ENCODE measurements around the gene CLEC12A.

DNA sequence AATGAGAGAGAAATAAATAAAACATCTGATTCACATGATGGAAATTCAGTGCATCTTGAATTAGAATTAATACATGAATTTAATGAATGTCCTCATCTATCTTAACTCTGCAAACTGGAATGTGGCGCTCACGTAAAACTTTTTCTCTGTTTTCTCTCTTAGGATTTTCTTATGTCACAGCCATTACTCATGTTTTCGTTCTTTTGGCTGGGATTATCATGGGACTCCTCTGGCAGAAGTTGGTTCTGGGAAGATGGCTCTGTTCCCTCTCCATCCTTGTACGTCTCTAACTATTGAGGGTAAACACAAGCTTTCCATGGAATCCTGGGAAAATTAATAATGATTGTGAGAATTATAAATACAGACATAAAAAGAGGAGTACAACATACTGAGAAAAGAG is 44.2 kb downstream of the CLEC12A start:
- TF ChIP-seq, protein P1, sequence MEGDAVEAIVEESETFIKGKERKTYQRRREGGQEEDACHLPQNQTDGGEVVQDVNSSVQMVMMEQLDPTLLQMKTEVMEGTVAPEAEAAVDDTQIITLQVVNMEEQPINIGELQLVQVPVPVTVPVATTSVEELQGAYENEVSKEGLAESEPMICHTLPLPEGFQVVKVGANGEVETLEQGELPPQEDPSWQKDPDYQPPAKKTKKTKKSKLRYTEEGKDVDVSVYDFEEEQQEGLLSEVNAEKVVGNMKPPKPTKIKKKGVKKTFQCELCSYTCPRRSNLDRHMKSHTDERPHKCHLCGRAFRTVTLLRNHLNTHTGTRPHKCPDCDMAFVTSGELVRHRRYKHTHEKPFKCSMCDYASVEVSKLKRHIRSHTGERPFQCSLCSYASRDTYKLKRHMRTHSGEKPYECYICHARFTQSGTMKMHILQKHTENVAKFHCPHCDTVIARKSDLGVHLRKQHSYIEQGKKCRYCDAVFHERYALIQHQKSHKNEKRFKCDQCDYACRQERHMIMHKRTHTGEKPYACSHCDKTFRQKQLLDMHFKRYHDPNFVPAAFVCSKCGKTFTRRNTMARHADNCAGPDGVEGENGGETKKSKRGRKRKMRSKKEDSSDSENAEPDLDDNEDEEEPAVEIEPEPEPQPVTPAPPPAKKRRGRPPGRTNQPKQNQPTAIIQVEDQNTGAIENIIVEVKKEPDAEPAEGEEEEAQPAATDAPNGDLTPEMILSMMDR (IDR thresholded peaks at IDR 0.05; ENCODE audit: low read length): no peak
- TF ChIP-seq EZH2 (optimal IDR thresholded peaks at IDR 0.05; ENCODE audit: low read depth, low read length): no peak
